H1 (cell line): ENCODE data around the gene RAB3A. TPM values are rescaled to one million over a fixed set of nuclear protein-coding genes. Genes with fewer than 3 reads are reported as not detected.

ENCODE experiments used
- CTCF ChIA-PET: fragments of 300-600 bp; sonication (Branson Sonifier 250); formaldehyde crosslinking; loops from one replicate; lab custom pipeline; 2021; ENCODE audit not compliant: partially characterized antibody; lab: Charles Lee
- POLR2A ChIA-PET: fragments of 300-600 bp; sonication (Branson Sonifier 250); formaldehyde crosslinking; loops from one replicate; lab custom pipeline; 2021; ENCODE audit warnings: inconsistent platforms; ENCODE audit not compliant: partially characterized antibody; lab: Charles Lee
- DNase-seq, 2 experiments: peaks; one replicate each; pipeline versions ENCODE4 v3.0.0 to v3.0.0-alpha.2; 2010 to 2022; ENCODE audit warnings: low spot score in 2 of 2, low read depth in 1 of 2, mixed read lengths in 1 of 2
- FAIRE-seq: peaks from 2 replicates; lab custom pipeline; 2011; peaks lifted over from hg19 to GRCh38; lab: Jason Lieb, UNC
- H2AFZ ChIP-seq: 2 replicates; pipeline ENCODE4 v1.8.1; 2012; ENCODE audit warnings: low read length, inconsistent platforms
- H2AK5ac ChIP-seq: 2 replicates; pipeline ENCODE4 v1.6.1; 2013; ENCODE audit warnings: low read depth, low read length
- H2BK120ac ChIP-seq: replicated peaks from 2 replicates; pipeline ENCODE3; 2013; ENCODE audit warnings: low read depth, low read length, inconsistent platforms
- H2BK12ac ChIP-seq: 2 replicates; pipeline ENCODE4 v1.6.1; 2013; ENCODE audit warnings: low read depth, low read length
- H2BK15ac ChIP-seq: 2 replicates; pipeline ENCODE4 v1.6.1; 2013; ENCODE audit warnings: low read length
- H2BK20ac ChIP-seq: 2 replicates; pipeline ENCODE4 v1.6.1; 2013; ENCODE audit warnings: low read length
- H2BK5ac ChIP-seq: 2 replicates; pipeline ENCODE4 v1.6.1; 2013; ENCODE audit warnings: low read depth, low read length
- H3K14ac ChIP-seq: 2 replicates; pipeline ENCODE4 v1.6.1; 2013; ENCODE audit warnings: inconsistent platforms; ENCODE audit not compliant: insufficient read length
- H3K18ac ChIP-seq: 2 replicates; pipeline ENCODE4 v1.6.1; 2013; ENCODE audit warnings: low read length; ENCODE audit errors: extremely low read depth
- H3K23ac ChIP-seq: 2 replicates; pipeline ENCODE4 v1.6.1; 2013; ENCODE audit warnings: inconsistent platforms; ENCODE audit not compliant: insufficient read length
- H3K23me2 ChIP-seq: 2 replicates; pipeline ENCODE4 v1.6.1; 2013; ENCODE audit warnings: low read depth, low read length
- H3K27ac ChIP-seq: 2 replicates; pipeline ENCODE4 v1.6.1; 2011; ENCODE audit warnings: low read depth, low read length, inconsistent platforms
- H3K27me3 ChIP-seq, 4 experiments: replicated peaks in 1 of 4; 1 replicate in 1 of 4; 2 replicates in 3 of 4; pipeline versions ENCODE4 v1.6.1 to v1.8.1; 2011 to 2013; ENCODE audit warnings: low read length in 3 of 4, mild to moderate bottlenecking in 3 of 4, inconsistent platforms in 2 of 4, mixed read lengths in 2 of 4, moderate library complexity in 1 of 4; ENCODE audit not compliant: control insufficient read depth in 3 of 4, insufficient read depth in 3 of 4; ENCODE audit errors: extremely low read depth in 1 of 4
- H3K36me3 ChIP-seq, 4 experiments: 2 replicates each; pipeline versions ENCODE4 v1.6.1 to v1.8.1; 2011 to 2013; ENCODE audit warnings: mild to moderate bottlenecking in 4 of 4, low read length in 3 of 4, moderate library complexity in 2 of 4, control low read depth in 1 of 4, inconsistent platforms in 1 of 4; ENCODE audit not compliant: insufficient read depth in 4 of 4, control insufficient read depth in 2 of 4
- H3K4ac ChIP-seq: replicated peaks from 2 replicates; pipeline ENCODE3; 2013; ENCODE audit warnings: low read length, low read depth, mixed read lengths, inconsistent platforms; ENCODE audit not compliant: insufficient read length
- H3K4me1 ChIP-seq, 4 experiments: replicated peaks in 1 of 4; 1 replicate in 1 of 4; 2 replicates in 3 of 4; pipeline versions ENCODE4 v1.6.1 to v1.8.1; 2011 to 2013; ENCODE audit warnings: low read length in 3 of 4, inconsistent platforms in 2 of 4, mixed read lengths in 1 of 4; ENCODE audit not compliant: insufficient read depth in 4 of 4, control insufficient read depth in 3 of 4
- H3K4me2 ChIP-seq, 2 experiments: 2 replicates each; pipeline versions ENCODE4 v1.6.1 to v1.8.1; 2011 to 2013; ENCODE audit warnings: low read depth in 2 of 2, low read length in 2 of 2, control low read depth in 1 of 2, inconsistent platforms in 1 of 2, mild to moderate bottlenecking in 1 of 2; ENCODE audit not compliant: insufficient read depth in 1 of 2
- H3K4me3 ChIP-seq, 4 experiments: fragments of 200-600, 300-600 bp in 1 of 4; sonication (generic), shearing (Covaris generic), sonication (Bioruptor Twin) in 1 of 4; 2 replicates each; pipeline versions ENCODE4 v1.5.1 to v1.8.1; 2011 to 2016; ENCODE audit warnings: low read length in 4 of 4, low read depth in 3 of 4, control low read depth in 2 of 4, inconsistent platforms in 2 of 4, mild to moderate bottlenecking in 2 of 4, mixed read lengths in 1 of 4, moderate library complexity in 1 of 4; ENCODE audit not compliant: insufficient read depth in 2 of 4; ENCODE audit errors: extremely low read depth in 1 of 4
- H3K56ac ChIP-seq: replicated peaks from 2 replicates; pipeline ENCODE3; 2013; ENCODE audit warnings: low read depth, mild to moderate bottlenecking, mixed read lengths, low read length, inconsistent platforms; ENCODE audit not compliant: insufficient read length
- H3K79me1 ChIP-seq: 2 replicates; pipeline ENCODE4 v1.6.1; 2013; ENCODE audit warnings: low read depth, low read length, control low read depth
- H3K79me2 ChIP-seq, 2 experiments: 2 replicates each; pipeline versions ENCODE4 v1.6.1 to v1.8.1; 2012 to 2013; ENCODE audit warnings: low read length in 2 of 2, mild to moderate bottlenecking in 2 of 2, inconsistent platforms in 1 of 2; ENCODE audit not compliant: insufficient read depth in 2 of 2, control insufficient read depth in 1 of 2
- H3K9ac ChIP-seq, 4 experiments: replicated peaks in 1 of 4; 1 replicate in 1 of 4; 2 replicates in 3 of 4; pipeline versions ENCODE4 v1.6.1 to v1.8.1; 2011 to 2013; ENCODE audit warnings: low read depth in 3 of 4, low read length in 3 of 4, control low read depth in 2 of 4, mild to moderate bottlenecking in 2 of 4, moderate library complexity in 2 of 4, inconsistent platforms in 1 of 4; ENCODE audit errors: extremely low read depth in 1 of 4
- H3K9me3 ChIP-seq, 2 experiments: 2 replicates each; pipeline versions ENCODE4 v1.6.1 to v1.8.1; 2012 to 2013; ENCODE audit warnings: mild to moderate bottlenecking in 2 of 2, moderate library complexity in 2 of 2, control low read depth in 1 of 2, inconsistent platforms in 1 of 2, low read depth in 1 of 2, low read length in 1 of 2, mixed read lengths in 1 of 2; ENCODE audit not compliant: insufficient read depth in 2 of 2
- H4K20me1 ChIP-seq, 2 experiments: replicated peaks in 1 of 2; 2 replicates each; pipeline versions ENCODE3 to v1.8.1; 2011 to 2013; ENCODE audit warnings: inconsistent platforms in 2 of 2, low read length in 2 of 2, mild to moderate bottlenecking in 1 of 2; ENCODE audit not compliant: insufficient read depth in 2 of 2, control insufficient read depth in 1 of 2
- H4K5ac ChIP-seq: 2 replicates; pipeline ENCODE4 v1.6.1; 2013; ENCODE audit warnings: low read length, low read depth, mixed read lengths, inconsistent platforms; ENCODE audit not compliant: insufficient read length
- H4K8ac ChIP-seq: 2 replicates; pipeline ENCODE4 v1.8.0; 2013; ENCODE audit warnings: mild to moderate bottlenecking, moderate library complexity, low read length, inconsistent platforms; ENCODE audit not compliant: insufficient read depth; ENCODE audit errors: extremely low read depth
- H4K91ac ChIP-seq: replicated peaks from 2 replicates; pipeline ENCODE3; 2013; ENCODE audit warnings: low read length, mixed read lengths, inconsistent platforms; ENCODE audit not compliant: insufficient read length
- POLR2A ChIP-seq, 2 experiments: IDR thresholded peaks; 1 replicate in 1 of 2; 2 replicates in 1 of 2; pipeline ENCODE4 v1.6.1; 2011; ENCODE audit warnings: low read depth in 2 of 2, low read length in 2 of 2, mild to moderate bottlenecking in 2 of 2; ENCODE audit errors: control extremely low read depth in 1 of 2
- SIX5 ChIP-seq: IDR thresholded peaks from 2 replicates; pipeline ENCODE4 v1.6.1; 2011; ENCODE audit warnings: mild to moderate bottlenecking, low read depth, low read length
- TBP ChIP-seq: IDR thresholded peaks from 2 replicates; pipeline ENCODE4 v1.6.1; 2011; ENCODE audit warnings: low read depth, low read length, improper control_type of control experiment
- WGBS, 2 experiments: shearing (Covaris generic) in 1 of 2; methylation state at CpG; one replicate each; pipeline versions ENCODE4 v1.1.6 to v1.1.7; 2013 to 2015; ENCODE audit warnings: low lambda C conversion rate in 2 of 2, mixed read lengths in 2 of 2, inconsistent platforms in 1 of 2, low coverage in 1 of 2, missing lambda C conversion rate in 1 of 2; ENCODE audit not compliant: insufficient replicate concordance in 2 of 2, insufficient coverage in 1 of 2, insufficient read length in 1 of 2; ENCODE audit errors: extremely low coverage in 1 of 2, missing lambda C conversion rate in 1 of 2; 5-methylcytosine and 5-hydroxymethylcytosine counted together
- polyA plus RNA-seq, 7 experiments: library from polyadenylated mRNA; depleted of rRNA in 3 of 7; stranded (reverse) in 5 of 7; unstranded in 2 of 7; fragments of >200 nt in 5 of 7; fragments of 200-250 nt in 2 of 7; gene quantifications; 1 replicate in 5 of 7; 2 replicates in 1 of 7; 4 replicates in 1 of 7; pipeline versions ENCODE4 v1.2.1 to v1.2.3, GENCODE V29; 2011 to 2013; ENCODE audit warnings: missing spikeins in 2 of 7, mixed read lengths in 2 of 7
- total RNA-seq: library from RNA; stranded (reverse); fragmentation: NEBNext Ultra II Directional; extraction: Animal tissue kit (Norgen Biotek cat#: 25700); gene quantifications from 2 replicates; pipeline ENCODE4 v1.2.1, GENCODE V29; 2021

RAB3A gene
- total and polyA plus RNA-seq, 2 of the 8 experiments (the other 6 are each of a cell fraction or from before 2014, with no cell fraction given): 13.6 to 14.2 TPM

DNA sequence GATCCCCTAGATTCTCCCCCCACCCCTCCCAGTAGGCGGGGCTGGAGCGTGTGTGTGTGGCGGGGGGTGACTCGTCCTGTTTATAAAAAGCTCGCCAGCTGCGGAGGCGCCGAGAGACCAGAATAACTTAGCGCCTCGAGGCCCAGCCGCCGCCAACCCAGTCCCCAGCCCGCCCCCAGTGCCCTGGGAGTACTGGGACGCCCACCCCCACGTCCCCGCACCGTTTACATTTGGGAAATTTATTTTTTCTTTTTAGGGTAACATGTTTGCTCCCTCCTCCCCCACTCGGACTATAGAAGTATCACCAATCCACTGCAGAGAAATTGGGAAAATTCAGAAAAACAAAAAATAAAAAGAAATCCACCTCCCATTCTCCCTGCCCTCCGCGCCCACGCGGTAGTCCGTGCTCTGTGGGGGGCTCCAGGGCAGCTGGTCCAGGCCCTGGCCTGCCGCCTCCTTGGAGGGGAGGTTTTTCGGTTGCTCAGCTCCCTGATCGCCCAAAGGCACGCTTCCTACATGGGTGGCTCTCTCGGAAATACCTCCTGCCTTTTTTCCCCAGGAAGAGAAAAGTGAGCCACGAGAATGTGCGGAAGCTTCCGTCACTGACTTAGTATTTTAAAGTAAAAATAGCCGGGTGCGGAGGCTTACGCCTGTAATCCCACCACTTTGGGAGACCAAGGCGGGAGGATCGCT is 1.5 kb upstream of the RAB3A start:
- Histone ChIP-seq H3K18ac (peak overlapping the region; percentile 83), H3K14ac (no peak overlapping the region), H3K23ac (no peak overlapping the region), H4K5ac (peak overlapping the region; percentile 73), H3K79me2 (0 out of 4 replicates have a peak, but pooled peaks cover 0 to 4% of the 10 kb centered on the region in 2 experiments), H3K79me1 (peaks cover 5% of the 10 kb centered on the region; the same call in 1 of the 2 replicates), H3K27ac (peak overlapping the region; percentile 85), H3K23me2 (peaks cover 12% of the 10 kb centered on the region), H4K8ac (peak overlapping the region; percentile 90), H2BK120ac (peak overlapping the region; percentile 51), H2AK5ac (0 out of 2 replicates have a peak overlapping the region, but pooled peaks have one; percentile 24), H3K9me3 (no peaks in the 10 kb centered on the region), H3K4me2 (peak overlapping the region; percentile 78 to 79), H2BK15ac (no peak overlapping the region), H2BK5ac (peak overlapping the region; percentile 87), H2BK12ac (no peak overlapping the region; the same call in 1 of the 2 replicates), H3K9ac (peak overlapping the region in 3 of 4 experiments; percentile 52 to 81 (median 70); a peak in 6 of 7 replicates), H4K91ac (peak overlapping the region; percentile 99), H3K4me3 (peak overlapping the region; percentile 43 to 83 (median 72)), H4K20me1 (peaks cover 1 to 13% of the 10 kb centered on the region in 2 experiments), H3K36me3 (peaks cover 0 to under 1% (median under 1%) of the 10 kb centered on the region in 4 experiments; a peak in 3 of 8 replicates), H3K4ac (peak overlapping the region; percentile 96), H2AFZ (no peak overlapping the region), H3K4me1 (peaks cover 0 to 11% (median 7%) of the 10 kb centered on the region in 4 experiments; a peak in 5 of 7 replicates), H2BK20ac (no peak overlapping the region), H3K27me3 (no peaks in the 10 kb centered on the region; a peak in 1 of 7 replicates), H3K56ac (peak overlapping the region; percentile 90)
- POLR2A ChIA-PET: interaction anchor here (0.6 to 7.3 kb wide), 19 partner anchors 10 to 273 kb away, joined by 3 to 65 read pairs (median 6); partner anchors contain the start of genes CCDC124, JUND, MPV17L2 and PDE4C
- no peak for FAIRE-seq
- DNase-seq: peak in 1 of 2 experiments; percentile 67
- WGBS, 2 experiments: 15% methylated on average over 30 of the region's 36 CpGs; no CpG with 5 or more reads in 1 of the 2 experiments
- CTCF ChIA-PET: interaction anchor here (0.6 to 11.5 kb wide), 15 partner anchors 9 to 385 kb away, joined by 3 to 305 read pairs (median 4); a partner anchor contains a TSS
- TF ChIP-seq SIX5 (no peak), POLR2A (IDR thresholded peaks at IDR 0.05; ENCODE audit: control extremely low read depth in 1 of 2, low read depth in 2 of 2, low read length in 2 of 2) (0 out of 3 replicates have a peak, but pooled peaks of 1 of the 2 experiments have one; percentile 59), TBP (peak; percentile 63; the same call in 1 of the 2 replicates)
